Lower lobe of right lung (tissue), 2 donors: ENCODE measurements around the gene LRRC37B. TPM values are rescaled to one million over a fixed set of nuclear protein-coding genes. Genes with fewer than 3 reads are reported as not detected.
"Not testable (repeated sequence)": the region's sequence is repeated elsewhere in the genome, so short reads cannot be mapped to it uniquely, and the experiment has no call there.

Experiments
- ATAC-seq, 2 donors: fragments of 200-7000 bp; cut with Tn5 transposase; one replicate each; pipeline ENCODE4 v1.9.1; 2020 to 2022; ENCODE audit warnings: mild to moderate bottlenecking in 2 of 2, moderate library complexity in 2 of 2
- DNase-seq: peaks from one replicate; pipeline ENCODE4 v3.0.0-alpha.2; 2020
- H3K27ac ChIP-seq: fragments of 200-600 bp; one replicate; pipeline ENCODE4 v1.8.0; 2022
- H3K27me3 ChIP-seq: fragments of 200-600 bp; one replicate; pipeline ENCODE4 v1.8.0; 2022; ENCODE audit warnings: low read depth
- H3K36me3 ChIP-seq: fragments of 200-600 bp; one replicate; pipeline ENCODE4 v1.8.0; 2022; ENCODE audit warnings: mild to moderate bottlenecking
- H3K4me1 ChIP-seq: fragments of 200-600 bp; one replicate; pipeline ENCODE4 v1.8.0; 2022
- H3K4me3 ChIP-seq: fragments of 200-600 bp; one replicate; pipeline ENCODE4 v1.8.0; 2022; ENCODE audit warnings: mild to moderate bottlenecking
- H3K9me3 ChIP-seq: fragments of 200-600 bp; one replicate; pipeline ENCODE4 v1.8.0; 2022
- intact Hi-C: fragments of 100-400 bp; cut with DNase I; formaldehyde crosslinking; loops from one replicate; pipeline ENCODE4 v1.11.0; 2022
- total RNA-seq: library from RNA; stranded (reverse); fragmentation: NEBNext Ultra II Directional; extraction: Animal tissue kit (Norgen Biotek cat#: 25700); gene quantifications from one replicate; pipeline ENCODE4 v1.2.1, GENCODE V29; 2021
- donor health status: DM: no; HTN: yes; CAD: no; lungs with severe emphysema.

The LRRC37B gene
- total RNA-seq, 1 donor from 2014 or later, result 19.1 TPM

GRCh38 chr17:32045611-32046010 is 38.4 kb downstream of the LRRC37B start:
- DNase-seq, H3K4me3 ChIP-seq, H3K27ac ChIP-seq, ATAC-seq, H3K4me1 ChIP-seq, intact Hi-C loops, H3K9me3 ChIP-seq, H3K27me3 ChIP-seq: not testable (repeated sequence)
- peaks cover 28% of the 10 kb centered on the region for H3K36me3 ChIP-seq

GRCh38 chr17:32047663-32048062 is 40.5 kb downstream of the LRRC37B start:
- DNase-seq, intact Hi-C loops, ATAC-seq, H3K27me3 ChIP-seq, H3K9me3 ChIP-seq, H3K27ac ChIP-seq, H3K4me1 ChIP-seq, H3K4me3 ChIP-seq: not testable (repeated sequence)
- H3K36me3 ChIP-seq, result peaks cover 16% of the 10 kb centered on the region

GRCh38 chr17:32054985-32055384 is 47.8 kb downstream of the LRRC37B start:
- intact Hi-C loops, ATAC-seq, DNase-seq: not testable (repeated sequence)

GRCh38 chr17:32055425-32055824 is 48.2 kb downstream of the LRRC37B start:
- DNase-seq, ATAC-seq, H3K4me3 ChIP-seq, H3K9me3 ChIP-seq, H3K36me3 ChIP-seq, H3K27me3 ChIP-seq, H3K4me1 ChIP-seq, intact Hi-C loops, H3K27ac ChIP-seq: not testable (repeated sequence)

More at GRCh38 chr17:32054985-32055384, 47.8 kb downstream of the LRRC37B start:
- not testable (repeated sequence) for H3K4me3 ChIP-seq, H3K36me3 ChIP-seq, H3K27me3 ChIP-seq, H3K4me1 ChIP-seq, H3K9me3 ChIP-seq, H3K27ac ChIP-seq

GRCh38 chr17:32056500-32056899 is 49.3 kb downstream of the LRRC37B start:
- H3K36me3 ChIP-seq, ATAC-seq, H3K27me3 ChIP-seq, H3K4me3 ChIP-seq, DNase-seq, intact Hi-C loops, H3K27ac ChIP-seq, H3K4me1 ChIP-seq, H3K9me3 ChIP-seq: not testable (repeated sequence)

- ATAC-seq, H3K27me3 ChIP-seq, H3K36me3 ChIP-seq, H3K4me1 ChIP-seq, H3K27ac ChIP-seq, H3K4me3 ChIP-seq, DNase-seq, H3K9me3 ChIP-seq, intact Hi-C loops: not testable (repeated sequence)
Measured at GRCh38 chr17:32057460-32058105, 50.4 kb downstream of the LRRC37B start.

- H3K27me3 ChIP-seq, intact Hi-C loops, DNase-seq, H3K36me3 ChIP-seq, H3K27ac ChIP-seq, H3K4me3 ChIP-seq, H3K4me1 ChIP-seq, H3K9me3 ChIP-seq: not testable (repeated sequence)
- ATAC-seq, result peak; percentile 41 to 60
Measured at GRCh38 chr17:32060695-32061094, 53.5 kb downstream of the LRRC37B start.

- H3K4me1 ChIP-seq, H3K27me3 ChIP-seq, ATAC-seq, H3K27ac ChIP-seq, H3K36me3 ChIP-seq, H3K4me3 ChIP-seq, intact Hi-C loops, DNase-seq, H3K9me3 ChIP-seq: not testable (repeated sequence)
Measured at GRCh38 chr17:32061840-32062239, 54.7 kb downstream of the LRRC37B start.

GRCh38 chr17:32064091-32064490 is 56.9 kb downstream of the LRRC37B start:
- DNase-seq, H3K36me3 ChIP-seq, H3K27ac ChIP-seq, H3K4me1 ChIP-seq, H3K27me3 ChIP-seq, intact Hi-C loops, H3K9me3 ChIP-seq, H3K4me3 ChIP-seq, ATAC-seq: not testable (repeated sequence)

GRCh38 chr17:32066123-32066680 is 59.0 kb downstream of the LRRC37B start:
- ATAC-seq, H3K36me3 ChIP-seq, H3K27me3 ChIP-seq, H3K4me1 ChIP-seq, H3K9me3 ChIP-seq, intact Hi-C loops, H3K27ac ChIP-seq, H3K4me3 ChIP-seq, DNase-seq: not testable (repeated sequence)
